DMS153 treated with DMSO at 0.1 percent for 48 hours (cell line): Measurements from ENCODE around the gene SLC25A14.
A peak's percentile ranks its signal among the peaks of the same experiment; 100 is the strongest.
"Not testable (repeated sequence)": the region's sequence is repeated elsewhere in the genome, so short reads cannot be mapped to it uniquely, and the experiment has no call there.

Experiments used
- DNase-seq: peaks from one replicate; lab custom pipeline; 2025; ENCODE audit not compliant: unreplicated experiment; lab: John Stamatoyannopoulos, UW

The SLC25A14 gene, protein sequence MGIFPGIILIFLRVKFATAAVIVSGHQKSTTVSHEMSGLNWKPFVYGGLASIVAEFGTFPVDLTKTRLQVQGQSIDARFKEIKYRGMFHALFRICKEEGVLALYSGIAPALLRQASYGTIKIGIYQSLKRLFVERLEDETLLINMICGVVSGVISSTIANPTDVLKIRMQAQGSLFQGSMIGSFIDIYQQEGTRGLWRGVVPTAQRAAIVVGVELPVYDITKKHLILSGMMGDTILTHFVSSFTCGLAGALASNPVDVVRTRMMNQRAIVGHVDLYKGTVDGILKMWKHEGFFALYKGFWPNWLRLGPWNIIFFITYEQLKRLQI

DNA sequence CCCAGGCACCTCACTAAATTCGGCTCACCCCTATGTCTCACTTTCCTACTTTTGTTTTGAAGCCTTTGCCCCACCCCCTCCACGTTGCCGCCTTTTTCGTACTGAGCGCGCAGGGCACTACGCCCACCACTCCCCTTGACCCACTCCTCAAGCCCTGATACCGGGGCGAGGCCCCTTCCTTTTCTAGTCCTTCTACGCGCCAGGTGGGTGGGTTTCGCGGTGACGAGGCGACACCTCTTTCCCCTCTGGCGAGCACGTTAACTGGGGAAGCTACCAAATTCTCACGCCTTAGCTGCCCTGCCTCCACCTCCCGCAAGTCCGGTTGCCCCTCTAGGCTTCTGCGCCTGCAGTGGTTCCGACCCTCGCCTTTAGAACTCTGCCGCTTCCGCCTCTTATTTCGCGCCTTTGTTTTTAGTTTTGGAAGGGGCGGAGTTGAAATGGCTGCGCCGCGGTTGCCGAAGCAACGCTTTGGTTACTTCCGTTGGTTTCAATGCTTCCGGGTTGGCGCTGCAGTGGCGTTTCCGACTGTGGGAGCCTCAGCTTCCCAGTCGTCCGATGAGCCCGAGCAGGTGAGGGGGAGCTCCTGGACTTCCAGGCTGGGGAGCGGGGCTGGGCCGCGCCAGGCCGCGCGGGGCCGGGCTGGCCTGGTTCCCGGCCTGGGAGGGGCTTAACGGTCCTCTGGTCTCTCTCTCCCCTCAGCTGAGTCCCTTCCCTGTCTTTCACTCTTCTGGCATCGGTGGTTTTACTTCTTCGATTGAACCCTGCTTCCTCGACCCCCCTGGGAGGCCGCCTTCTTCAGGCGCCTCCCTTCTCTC is at the start of gene SLC25A14:
Gene SLC25A14 (plus strand): TSS at position 512 of the 815 bp plus-strand sequence. CDS start 360 bp downstream, outside the sequence.
- peak; percentile 70 for DNase-seq

DNA sequence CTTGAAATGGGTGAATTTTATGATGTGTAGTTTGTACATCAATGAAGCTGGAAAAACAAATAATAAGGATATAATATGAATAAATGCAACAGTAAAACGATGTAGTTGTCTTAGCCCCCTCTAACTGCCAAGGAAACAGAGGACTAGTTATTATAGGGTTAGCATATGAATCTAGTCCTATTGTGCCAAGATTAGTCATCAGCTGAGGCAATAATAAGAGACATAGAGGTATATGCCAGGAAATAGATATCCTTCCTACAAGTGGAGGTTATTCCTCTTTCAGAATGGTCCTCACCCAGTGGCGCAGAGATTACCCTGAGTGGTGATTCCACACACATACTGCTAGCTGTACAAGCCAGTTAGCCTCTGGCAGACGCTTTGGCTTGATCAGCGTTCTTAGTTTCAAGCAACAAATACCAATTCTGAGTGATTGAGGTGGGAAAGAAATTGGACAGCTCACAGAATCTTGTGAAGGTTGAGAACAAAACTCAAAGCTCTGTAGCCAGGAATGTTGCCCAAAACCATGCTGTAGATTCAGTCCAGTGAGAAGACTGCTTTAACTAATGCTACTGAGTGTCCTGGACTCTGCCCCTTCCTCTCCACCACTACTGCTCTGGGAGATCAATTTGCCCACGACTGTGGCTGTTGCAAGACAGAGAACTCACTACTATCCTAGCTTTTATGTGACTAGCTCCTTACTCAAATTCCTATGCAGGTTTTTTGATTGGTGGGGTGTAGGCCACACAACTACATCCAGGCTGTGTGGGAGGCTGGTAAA is 44.0 kb upstream of the SLC25A14 start:
- no peak for DNase-seq

DNA sequence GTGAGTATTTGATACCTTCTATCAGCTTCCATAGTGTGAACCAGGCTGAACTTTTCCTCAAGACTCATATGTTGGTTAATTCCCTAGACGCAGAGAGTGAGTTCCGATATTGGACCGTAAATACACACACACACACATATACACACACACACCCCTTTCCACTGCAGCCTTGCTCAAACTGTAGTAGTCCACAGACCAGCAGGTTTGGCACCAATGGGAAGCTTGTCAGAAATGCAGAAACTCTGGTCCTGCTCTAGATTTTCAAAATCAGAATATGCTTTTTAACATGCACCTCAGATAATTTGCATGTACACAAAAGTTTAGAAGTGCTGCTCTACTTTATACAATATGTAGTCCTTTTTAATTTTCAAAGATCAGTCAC is 43.4 kb upstream of the SLC25A14 start:
- no peak for DNase-seq

DNA sequence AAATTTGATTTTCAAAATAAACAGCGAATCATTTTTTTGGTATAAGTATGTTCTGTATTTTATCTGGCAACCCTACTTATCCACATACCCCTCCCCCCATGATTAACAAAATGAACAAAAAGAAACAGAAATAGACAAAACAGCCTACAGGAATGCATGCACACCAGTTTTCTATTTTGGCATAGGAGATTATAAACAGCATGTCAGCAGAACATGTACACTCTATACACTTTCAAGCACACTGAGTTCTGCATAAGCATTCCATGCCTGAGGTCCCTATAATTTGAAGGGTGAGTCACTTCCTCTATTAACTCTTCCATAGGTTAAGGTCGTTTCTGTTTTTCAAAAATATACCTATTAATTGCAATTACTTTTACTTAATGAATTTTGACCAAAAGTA is 43.0 kb upstream of the SLC25A14 start:
- no peak for DNase-seq

DNA sequence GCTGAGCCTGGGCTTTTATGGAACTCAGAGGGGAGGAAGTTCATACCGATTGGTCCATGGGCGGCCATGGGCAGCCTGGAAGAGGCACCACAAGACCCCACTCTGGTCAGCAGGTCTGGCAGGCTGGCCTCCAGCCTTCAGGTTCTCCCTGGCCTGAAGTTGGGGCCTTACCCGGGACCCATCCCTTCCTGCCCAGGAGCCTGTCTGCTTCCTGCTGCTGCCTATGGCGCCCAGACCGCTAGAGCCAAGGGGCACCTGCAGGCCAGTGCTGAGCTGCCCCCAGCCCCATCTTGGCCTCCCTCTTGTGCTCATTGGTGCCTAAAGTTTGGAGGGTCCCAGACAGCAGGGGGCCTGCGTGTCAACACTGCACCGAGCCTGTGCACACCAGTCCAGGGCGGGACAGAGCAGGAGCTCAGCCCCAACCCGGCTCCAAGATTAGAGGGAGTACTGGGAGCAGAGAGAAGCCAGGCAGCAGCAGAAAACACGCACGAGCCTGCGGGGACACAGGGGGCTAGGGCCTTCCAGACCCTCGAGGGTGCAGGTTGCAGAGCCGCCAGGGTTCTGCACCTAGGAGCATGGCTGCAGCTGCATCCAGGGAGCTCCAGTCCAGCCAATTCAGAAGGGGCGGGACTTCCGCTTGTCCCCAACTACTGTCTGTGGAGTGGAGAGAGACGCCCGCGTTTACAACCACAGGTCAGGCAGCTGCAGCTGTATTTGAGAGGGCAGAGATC is 40.3 kb upstream of the SLC25A14 start:
- peak; percentile 30 for DNase-seq

DNA sequence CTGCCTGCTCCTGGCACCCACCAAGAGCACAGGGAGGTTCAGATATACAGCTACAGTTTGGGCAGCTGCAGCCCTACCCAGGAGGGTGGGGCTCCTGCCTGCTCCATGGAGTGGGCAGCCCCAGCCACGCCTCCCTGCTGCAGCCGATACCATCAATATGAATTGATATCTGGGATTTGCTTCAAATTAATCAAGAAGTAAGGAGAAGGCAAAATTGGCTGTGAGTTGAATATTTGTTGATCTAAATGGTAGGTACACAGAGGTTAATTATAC is 39.8 kb upstream of the SLC25A14 start:
- no peak for DNase-seq

DNA sequence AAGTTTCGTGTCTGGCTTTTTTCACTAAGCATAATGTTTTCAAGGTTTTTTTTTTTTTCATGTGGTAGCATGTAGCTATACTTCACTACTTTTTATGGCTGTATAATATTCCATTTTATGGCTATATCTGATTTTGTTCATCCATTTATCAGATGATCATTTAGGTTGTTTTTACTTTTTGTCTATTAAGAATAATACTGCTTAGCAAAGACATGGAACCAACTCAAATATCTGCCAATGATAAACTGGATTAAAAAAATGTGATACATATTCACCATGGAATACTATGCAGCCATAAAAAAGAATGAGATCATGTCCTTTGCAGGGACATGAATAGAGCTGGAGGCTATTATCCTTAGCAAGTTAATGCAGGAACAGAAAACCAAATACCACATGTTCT is 38.3 kb upstream of the SLC25A14 start:
- no peak for DNase-seq

DNA sequence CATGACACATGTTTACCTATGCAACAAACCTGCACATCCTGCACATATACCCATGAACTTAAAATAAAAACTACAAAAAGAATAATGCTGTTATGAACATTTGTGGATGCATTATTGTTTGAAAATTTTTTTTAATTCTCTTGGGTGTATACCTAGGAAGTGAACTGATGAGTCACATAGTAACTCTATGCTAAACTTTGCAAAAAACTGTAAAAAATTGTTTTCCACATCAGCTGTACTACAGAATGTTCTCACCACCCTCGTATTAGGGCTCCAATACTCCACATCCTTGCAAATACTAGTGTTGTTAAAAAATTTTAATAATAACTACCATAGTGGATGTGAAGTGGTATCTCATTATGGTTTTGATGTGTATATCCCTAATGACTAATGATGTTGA is 37.7 kb upstream of the SLC25A14 start:
- no peak for DNase-seq

DNA sequence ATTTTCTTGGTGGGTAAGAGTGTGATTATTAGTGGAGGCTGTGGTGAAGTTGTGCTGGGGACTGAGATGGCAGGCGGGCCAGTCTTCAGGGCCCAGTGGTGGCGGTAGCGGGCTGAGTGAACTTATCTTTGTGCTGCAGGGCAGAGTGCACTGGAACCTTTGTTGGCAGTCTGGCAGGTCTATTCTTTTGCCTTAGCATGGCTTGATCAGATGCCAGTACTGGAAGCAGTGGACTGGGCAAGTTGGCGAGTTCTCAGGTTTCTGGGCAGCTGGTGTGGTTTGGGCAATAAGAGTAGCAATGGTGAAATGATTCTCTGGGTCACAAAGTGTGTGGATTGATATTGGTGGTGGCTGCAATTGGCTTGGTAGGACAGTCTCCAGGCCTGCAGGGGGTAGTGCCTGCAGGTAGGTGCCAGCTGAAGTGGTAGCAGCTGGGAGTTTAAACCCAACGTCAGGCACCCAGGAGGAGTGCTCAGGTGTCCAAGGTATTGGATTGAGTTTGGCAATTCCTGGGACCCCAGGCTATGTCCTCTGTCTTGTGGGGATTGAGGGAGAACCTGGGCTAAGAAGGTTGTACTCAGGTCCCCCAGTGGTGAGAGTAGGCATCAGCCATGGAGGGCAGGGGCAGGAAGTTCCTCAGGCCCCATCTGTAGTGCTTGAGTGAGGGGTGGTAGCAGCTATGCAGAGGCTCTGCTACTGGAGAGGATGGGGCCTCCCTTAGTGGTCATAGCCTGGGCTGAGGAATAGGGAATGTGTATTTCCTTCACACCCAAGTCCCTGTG is 34.9 kb upstream of the SLC25A14 start:
- DNase-seq, result no peak

DNA sequence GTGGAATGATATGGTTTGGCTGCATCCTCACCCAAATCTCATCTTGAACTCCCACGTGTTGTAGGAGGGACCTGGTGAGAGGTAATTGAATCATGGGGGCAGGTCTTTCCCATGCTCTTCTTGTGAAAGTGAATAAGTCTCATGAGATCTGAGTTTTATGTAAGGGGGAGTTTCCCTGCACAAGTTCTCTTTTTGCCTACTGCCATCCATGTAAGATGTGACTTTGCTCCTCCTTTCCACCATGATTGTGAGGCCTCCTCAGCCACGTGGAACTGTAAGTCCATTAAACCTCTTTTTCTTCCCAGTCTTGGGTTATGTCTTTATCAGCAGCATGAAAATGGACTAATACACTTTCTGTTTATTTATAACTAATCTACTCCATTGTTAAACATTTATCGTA is 19.8 kb upstream of the SLC25A14 start:
- not testable (repeated sequence) for DNase-seq

DNA sequence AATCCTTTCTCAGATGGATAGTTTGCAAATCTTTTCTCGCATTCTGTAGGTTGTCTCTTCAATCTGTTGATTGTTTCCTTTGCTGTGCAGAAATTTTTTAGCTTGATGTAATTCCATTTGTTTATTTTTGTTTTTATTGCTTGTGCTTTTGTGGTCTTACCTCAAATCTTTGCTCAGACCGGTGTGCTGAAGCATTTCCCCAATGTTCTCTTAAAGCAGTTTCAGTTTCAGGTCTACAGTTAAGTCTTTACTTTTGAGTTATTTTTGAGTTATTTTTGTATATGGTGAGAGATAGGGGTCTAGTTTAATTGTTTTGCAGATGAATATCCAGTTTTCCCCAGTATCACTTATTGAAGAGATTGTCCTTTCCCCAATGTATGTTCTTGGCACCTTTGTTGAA is 18.2 kb upstream of the SLC25A14 start:
- DNase-seq, result no peak

DNA sequence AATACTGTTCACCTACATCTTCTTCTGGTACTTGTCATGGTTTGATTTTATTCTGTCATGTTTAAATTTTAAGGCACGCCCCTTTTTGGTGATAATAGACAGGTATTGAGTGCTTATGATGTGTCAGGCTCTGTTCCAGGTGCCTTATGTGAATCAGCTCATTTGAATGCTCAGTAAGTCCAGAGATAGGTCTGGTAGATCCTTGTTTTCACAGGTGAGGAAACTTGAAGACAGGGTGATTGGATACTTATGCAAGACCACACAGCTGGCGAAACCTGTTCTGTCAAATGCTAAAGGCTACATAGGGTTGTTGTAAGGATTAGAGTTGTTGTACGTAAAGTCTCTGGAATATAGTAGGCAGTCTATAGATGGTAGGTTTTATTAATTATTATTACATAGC is 9.6 kb upstream of the SLC25A14 start:
- DNase-seq, result no peak

DNA sequence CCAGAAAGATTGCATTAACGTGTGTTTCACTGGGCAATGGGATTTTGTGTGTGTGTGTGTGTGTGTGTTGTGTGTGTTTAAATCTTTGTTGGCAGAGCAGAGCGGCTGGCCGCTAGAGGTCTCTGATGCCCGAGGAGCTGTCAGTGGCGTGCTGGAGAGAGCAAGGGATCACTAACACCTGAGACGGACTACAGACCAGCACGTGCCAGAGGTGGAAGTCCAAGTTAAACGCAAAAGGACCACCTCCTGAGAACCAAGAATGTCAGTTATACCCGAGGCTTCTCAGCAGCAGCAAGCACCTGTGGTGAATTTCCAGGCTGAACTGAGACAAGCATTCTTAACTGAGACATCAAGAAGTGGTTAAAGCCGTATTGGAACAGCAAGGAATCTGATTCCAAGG is 9.0 kb upstream of the SLC25A14 start:
- peak; percentile 55 for DNase-seq

DNA sequence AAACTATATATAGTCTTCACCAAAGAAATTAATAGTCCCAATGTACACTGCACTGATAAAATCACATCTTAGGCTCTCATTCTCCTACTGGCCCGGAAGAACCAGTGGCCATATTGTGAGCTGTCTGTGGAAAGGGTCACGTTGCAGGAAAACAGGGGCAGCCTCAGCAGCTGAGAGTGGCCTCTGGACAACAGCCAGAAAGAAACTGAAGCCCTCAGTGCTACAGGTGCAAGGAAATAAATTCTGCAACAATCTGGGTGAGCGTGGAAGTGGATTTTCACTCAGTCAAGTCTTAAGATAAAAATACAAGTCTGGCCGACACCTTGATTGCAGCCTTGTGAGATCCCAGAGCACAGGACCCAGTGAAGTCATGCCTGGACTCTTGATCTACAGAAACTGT is 3.2 kb upstream of the SLC25A14 start:
- DNase-seq, result no peak

DNA sequence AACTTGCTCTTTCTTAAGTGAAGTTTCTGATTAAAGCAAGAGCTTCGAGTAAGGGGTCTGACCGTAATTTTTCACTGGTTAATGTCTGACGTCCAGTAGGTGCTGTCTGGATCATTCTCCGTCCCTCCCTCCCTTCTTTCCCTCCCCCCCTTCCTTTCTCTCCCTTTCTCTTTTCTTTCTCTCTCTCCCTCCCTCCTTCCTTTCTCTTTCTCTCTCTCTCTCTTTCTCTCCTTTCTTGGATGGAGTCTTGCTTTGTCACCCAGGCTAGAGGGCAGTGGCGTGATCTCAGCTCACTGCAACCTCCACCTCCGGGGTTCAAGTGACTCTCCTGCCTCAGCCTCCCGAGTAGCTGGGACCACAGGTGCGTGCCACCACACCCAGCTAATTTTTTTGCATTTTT is 850 bp upstream of the SLC25A14 start:
- not testable (repeated sequence) for DNase-seq

DNA sequence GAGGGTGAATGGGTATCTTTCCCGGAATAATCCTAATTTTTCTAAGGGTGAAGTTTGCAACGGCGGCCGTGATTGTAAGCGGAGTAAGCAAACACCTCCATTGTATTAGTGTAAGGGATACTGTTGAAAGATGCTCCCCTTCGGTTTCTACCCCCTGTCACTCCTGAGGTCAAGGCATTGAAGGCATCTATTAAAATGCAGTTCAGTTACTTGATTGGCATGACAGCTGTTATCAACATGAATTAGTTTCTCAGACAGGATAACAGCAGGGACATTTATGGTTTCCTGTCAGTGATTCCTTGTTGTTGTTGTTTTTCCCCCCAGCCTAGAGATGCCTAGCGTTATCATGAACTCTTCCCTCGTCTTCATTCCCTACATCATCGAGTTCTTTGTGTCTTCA is 552 bp downstream of the SLC25A14 start:
- DNase-seq, result no peak

DNA sequence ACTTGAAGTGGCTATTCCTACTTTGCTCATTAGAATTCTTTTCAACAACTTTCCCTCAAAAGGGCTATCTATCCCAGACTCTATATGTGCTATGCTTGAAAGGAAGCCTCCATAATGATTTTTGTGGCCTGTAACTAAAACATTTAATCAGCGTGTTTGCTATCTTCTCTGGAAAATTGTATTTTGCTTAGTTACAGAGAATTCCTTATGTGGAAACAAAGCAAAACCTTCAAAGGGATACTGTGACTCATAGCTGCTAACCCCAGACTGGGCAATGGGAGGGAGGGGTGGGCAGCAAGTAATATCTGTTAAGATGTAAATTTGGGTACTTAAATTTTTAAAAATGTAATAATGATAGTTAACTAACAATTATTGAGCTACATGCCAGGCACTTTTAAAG is 3.7 kb downstream of the SLC25A14 start:
- DNase-seq, result no peak

DNA sequence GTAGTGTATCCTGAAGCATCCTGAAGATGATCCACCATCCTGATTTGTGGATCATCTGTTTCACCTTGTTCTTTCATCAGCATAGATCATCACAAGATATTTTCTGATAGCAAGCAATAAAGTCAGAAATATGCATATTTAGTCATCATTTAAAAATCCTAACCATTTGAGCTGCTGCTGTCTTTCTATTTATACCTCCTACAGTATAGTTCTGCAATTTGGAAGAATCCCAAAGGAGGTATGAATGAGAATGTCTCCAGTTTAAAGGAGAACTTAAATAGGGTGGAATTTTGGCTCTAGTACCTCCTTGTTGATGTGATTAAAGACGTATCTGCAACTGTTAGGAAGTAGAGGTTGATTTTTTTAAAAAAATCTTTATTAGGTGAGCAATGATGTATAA is 7.6 kb downstream of the SLC25A14 start:
- DNase-seq, result no peak

DNA sequence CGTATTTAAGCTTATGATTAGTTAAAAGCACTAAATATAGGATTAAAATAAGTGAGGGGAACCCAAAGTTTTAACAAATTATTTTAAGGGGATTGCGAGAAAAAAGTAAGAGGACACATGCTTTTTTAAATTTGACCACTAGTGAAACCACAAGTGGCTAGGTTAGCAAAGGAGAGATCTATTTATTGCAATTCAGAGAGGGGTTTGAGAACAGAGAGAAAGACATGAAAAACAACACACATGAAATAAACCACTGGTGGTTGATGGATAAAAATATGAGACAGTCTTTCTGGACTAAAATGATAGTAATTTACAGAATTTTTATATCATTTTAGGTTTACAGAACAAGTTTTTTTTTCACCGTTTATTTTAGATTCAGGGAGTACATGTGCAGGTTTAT is 11.8 kb downstream of the SLC25A14 start:
- no peak for DNase-seq

DNA sequence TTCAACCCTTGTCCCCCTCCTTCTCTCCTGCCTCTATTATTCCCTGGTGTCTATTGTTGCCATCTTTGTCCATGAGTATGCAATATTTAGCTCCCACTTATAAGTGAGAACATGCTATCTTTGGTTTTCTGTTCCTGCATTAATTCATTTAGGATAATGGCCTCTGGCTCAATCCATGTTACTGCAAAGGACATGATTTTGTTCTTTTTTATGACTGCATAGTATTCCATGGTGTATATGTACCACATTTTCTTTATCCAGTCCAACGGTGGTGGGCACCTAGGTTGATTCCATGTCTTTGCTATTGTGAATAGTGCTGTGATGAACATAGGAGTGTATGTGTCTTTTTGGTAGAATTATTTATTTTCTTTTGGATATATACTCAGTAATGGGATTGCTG is 12.3 kb downstream of the SLC25A14 start:
- not testable (repeated sequence) for DNase-seq

DNA sequence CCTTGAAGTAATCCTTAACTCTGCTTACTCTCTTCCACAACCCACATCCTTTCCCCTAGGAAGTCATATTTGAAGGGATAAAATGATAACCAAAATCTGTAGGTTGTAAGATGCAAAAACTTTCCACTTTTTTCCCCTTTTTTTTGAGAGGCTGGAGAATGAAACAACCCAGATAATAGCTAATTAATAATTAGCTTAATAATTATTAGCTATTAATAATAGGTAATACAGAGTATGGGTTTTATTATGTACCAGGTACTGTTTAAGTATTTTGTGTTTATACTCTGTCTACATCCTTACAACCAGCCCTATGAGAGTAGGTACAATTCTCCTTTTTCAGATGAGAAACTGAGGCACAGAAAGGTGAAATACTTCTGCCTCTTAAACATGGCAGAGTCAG is 36.4 kb downstream of the SLC25A14 start:
- no peak for DNase-seq
